GM13977 (cell line): Measurements from ENCODE around the gene CREG2.

Experiments
- DNase-seq: peaks from one replicate; pipeline ENCODE4 v3.0.0; 2012; ENCODE audit warnings: low spot score
- in situ Hi-C: fragments of 300-500 bp; cut with MboI; formaldehyde crosslinking; loops from one replicate; pipeline ENCODE4 v1.12.0; 2022; ENCODE audit warnings: low sequenced_read_pairs, low pct_unique_long_range_greater_than_20kb, mixed read lengths, inconsistent platforms; ENCODE audit not compliant: unreplicated experiment
- TF ChIP-seq, protein P1 (sequence below): IDR thresholded peaks from 2 replicates; pipeline ENCODE4 v1.5.1; 2012; ENCODE audit warnings: mild to moderate bottlenecking, control low read depth; ENCODE audit not compliant: insufficient read depth; ENCODE audit errors: extremely low read depth, missing control alignments

CREG2 gene

GRCh38 chr2:101419096-101419663 lies 31.9 kb upstream of the CREG2 start:
- TF ChIP-seq, protein P1, sequence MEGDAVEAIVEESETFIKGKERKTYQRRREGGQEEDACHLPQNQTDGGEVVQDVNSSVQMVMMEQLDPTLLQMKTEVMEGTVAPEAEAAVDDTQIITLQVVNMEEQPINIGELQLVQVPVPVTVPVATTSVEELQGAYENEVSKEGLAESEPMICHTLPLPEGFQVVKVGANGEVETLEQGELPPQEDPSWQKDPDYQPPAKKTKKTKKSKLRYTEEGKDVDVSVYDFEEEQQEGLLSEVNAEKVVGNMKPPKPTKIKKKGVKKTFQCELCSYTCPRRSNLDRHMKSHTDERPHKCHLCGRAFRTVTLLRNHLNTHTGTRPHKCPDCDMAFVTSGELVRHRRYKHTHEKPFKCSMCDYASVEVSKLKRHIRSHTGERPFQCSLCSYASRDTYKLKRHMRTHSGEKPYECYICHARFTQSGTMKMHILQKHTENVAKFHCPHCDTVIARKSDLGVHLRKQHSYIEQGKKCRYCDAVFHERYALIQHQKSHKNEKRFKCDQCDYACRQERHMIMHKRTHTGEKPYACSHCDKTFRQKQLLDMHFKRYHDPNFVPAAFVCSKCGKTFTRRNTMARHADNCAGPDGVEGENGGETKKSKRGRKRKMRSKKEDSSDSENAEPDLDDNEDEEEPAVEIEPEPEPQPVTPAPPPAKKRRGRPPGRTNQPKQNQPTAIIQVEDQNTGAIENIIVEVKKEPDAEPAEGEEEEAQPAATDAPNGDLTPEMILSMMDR: peak; percentile 68
- peak; percentile 70 for DNase-seq
- in situ Hi-C loops: loop anchor here (25.0 kb wide), 1 partner anchor 418 kb away; no protein-coding TSS in a partner anchor

DNA sequence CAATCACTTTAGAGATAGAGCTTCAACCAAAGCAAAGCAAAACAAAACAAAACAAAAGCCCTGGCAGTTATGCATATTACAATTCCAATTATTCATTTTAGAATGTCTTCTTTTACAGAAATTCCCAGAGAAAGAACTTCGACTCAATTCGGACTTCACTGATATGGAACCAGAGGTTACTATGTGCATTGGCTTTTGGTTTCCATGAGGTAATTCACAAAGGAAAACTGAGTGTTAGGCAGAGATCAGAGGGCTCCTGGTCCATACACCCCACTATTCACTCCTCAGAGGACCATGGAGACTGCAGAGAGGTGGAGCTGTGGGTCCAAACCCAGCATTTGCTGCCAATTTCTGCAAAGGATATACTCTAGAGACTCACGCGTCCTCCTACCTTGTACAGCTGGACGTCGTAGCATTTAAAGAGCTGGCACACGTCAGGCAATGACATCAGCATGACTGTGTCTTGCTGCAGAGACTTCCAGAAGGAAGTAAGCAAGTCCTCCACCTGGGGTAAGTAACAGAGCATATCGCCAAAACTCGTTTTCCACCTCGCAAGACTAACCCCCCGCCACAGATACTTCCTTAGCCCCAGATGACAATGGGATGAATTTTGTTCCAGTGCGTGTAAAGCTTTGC lies 31.3 kb upstream of the CREG2 start:
- in situ Hi-C loops: loop anchor here (25.0 kb wide), 1 partner anchor 419 kb away; no protein-coding TSS in a partner anchor
- no peak for DNase-seq
- TF ChIP-seq, protein P1: no peak

- no peak for DNase-seq
- in situ Hi-C loops: loop anchor here (25.0 kb wide), 1 partner anchor 421 kb away; no protein-coding TSS in a partner anchor
- TF ChIP-seq, protein P1: no peak
Measured at GRCh38 chr2:101416609-101417008, 29.3 kb upstream of the CREG2 start.

DNA sequence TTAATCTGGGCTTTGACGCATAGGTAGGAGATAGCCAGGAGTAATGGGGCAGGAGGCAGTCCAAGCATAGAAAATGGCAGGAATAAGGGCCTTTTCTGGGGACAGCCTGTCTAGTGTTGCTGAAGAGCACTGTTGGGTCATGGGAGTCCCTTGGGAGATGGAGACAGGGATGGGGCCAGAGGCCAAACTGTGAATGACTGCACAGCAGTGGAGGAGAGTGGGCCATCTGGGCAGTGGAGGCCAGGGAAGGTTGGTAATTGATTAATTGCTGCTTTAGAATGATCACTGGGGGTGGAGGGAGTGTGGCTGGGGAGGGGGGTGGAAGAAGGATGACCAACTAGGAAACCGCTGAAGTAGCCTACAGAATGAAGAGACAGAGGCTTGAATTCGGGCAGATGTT lies 28.6 kb upstream of the CREG2 start:
- no peak for DNase-seq
- in situ Hi-C loops: loop anchor here (25.0 kb wide), 1 partner anchor 421 kb away; no protein-coding TSS in a partner anchor
- TF ChIP-seq, protein P1: no peak

- no peak for DNase-seq
- TF ChIP-seq, protein P1: no peak
- in situ Hi-C loops: loop anchor here (25.0 kb wide), 1 partner anchor 422 kb away; no protein-coding TSS in a partner anchor
Measured at GRCh38 chr2:101415220-101415619, 27.9 kb upstream of the CREG2 start.

DNA sequence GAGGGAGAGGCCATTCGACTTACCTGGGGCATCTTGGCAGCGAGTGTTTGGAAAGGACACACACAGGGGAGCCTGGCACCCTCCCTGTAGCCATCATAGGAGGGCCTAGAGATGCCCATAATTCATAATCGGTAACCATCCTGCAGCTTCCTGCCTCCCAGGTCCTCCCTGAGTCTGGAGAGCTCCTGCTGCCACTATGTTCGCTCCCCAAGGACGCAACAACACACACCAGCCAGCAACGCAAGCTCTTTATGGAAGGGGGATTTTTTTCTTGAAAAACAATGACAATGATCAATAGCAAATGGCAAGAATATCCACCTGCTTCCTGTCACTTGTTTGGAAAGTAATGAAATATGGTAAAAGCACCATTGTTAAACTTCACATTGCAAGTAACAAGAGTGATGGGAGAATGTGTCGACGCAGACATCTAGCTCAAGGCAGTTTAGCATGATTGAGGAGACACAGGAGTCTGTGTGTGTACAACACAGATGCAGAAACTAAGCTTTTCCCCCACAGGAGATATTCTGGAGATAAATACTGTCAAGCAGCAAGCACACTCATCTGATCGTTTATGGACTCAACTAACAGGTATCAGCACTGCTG lies 24.9 kb upstream of the CREG2 start:
- TF ChIP-seq, protein P1: no peak
- no peak for DNase-seq
- in situ Hi-C loops: loop anchor here (25.0 kb wide), 1 partner anchor 425 kb away; no protein-coding TSS in a partner anchor
